Adrenal gland (tissue), 12 donors: ENCODE data around the gene RABGAP1L. TPM values are rescaled to one million over a fixed set of nuclear protein-coding genes. Genes with fewer than 3 reads are reported as not detected.

ENCODE experiments used
- DNase-seq, 7 donors: peaks; one replicate each; pipeline ENCODE4 v3.0.0-alpha.2; 2019 to 2020
- H3K27ac ChIP-seq, 5 donors: fragments of 200-600 bp; sonication (generic) in 4 of 5; 1 replicate in 3 of 5; 2 replicates in 2 of 5; pipeline versions ENCODE4 v1.5.1 to v1.8.0; 2016 to 2020; ENCODE audit warnings: mild to moderate bottlenecking in 1 of 5
- H3K27me3 ChIP-seq: fragments of 200-600 bp; 2 replicates; pipeline ENCODE4 v1.8.0; 2021
- H3K36me3 ChIP-seq, 2 donors: fragments of 200-600 bp; replicated peaks in 1 of 2; 1 replicate in 1 of 2; 2 replicates in 1 of 2; pipeline versions ENCODE4 v1.5.1 to v1.8.0; 2018 to 2022
- H3K4me1 ChIP-seq, 2 donors: fragments of 200-600 bp; replicated peaks in 1 of 2; 1 replicate in 1 of 2; 2 replicates in 1 of 2; pipeline versions ENCODE4 v1.5.1 to v1.8.0; 2018 to 2021
- H3K4me3 ChIP-seq, 4 donors: fragments of 200-600 bp; sonication (generic) in 3 of 4; one replicate each; pipeline ENCODE4 v1.5.1; 2016 to 2018
- H3K9me3 ChIP-seq, 3 donors: fragments of 200-600 bp; sonication (generic) in 1 of 3; replicated peaks in 1 of 3; 1 replicate in 2 of 3; 2 replicates in 1 of 3; pipeline versions ENCODE4 v1.5.1 to v1.8.0; 2016 to 2021
- POLR2A ChIP-seq, 2 donors: fragments of 450-650 bp; IDR thresholded peaks; one replicate each; pipeline ENCODE4 v1.6.1; 2017; ENCODE audit warnings: antibody characterized with exemption in 2 of 2, mild to moderate bottlenecking in 2 of 2, moderate library complexity in 1 of 2
- WGBS, 4 donors: extraction: QIAGEN DNeasy Blood & Tissue Kit in 2 of 4; methylation state at CpG; one replicate each; pipeline versions ENCODE4 v1.1.5 to v1.1.7; 2013 to 2017; 5-methylcytosine and 5-hydroxymethylcytosine counted together
- intact Hi-C, 2 donors: fragments of 100-400 bp; cut with DNase I; formaldehyde crosslinking; loops; one replicate each; pipeline versions ENCODE4 v1.14.1 to v1.15.0; 2022 to 2023
- polyA plus RNA-seq, 3 donors: library from polyadenylated mRNA; stranded (reverse); fragments of 200-250 nt in 2 of 3; fragments of 350-450 nt in 1 of 3; fragmentation: Illumina TruSeq in 1 of 3; extraction: RNeasy Lipid Tissue Mini Kit (QIAGEN cat#74804) in 1 of 3; gene quantifications; one replicate each; pipeline ENCODE4 v1.2.3, GENCODE V29; 2013 to 2014
- total RNA-seq, 9 donors: library from RNA; depleted of rRNA in 4 of 9; stranded (reverse); fragments of >200 nt in 4 of 9; fragments of 120-200 nt in 1 of 9; fragmentation: NEBNext Ultra II Directional in 1 of 9; extraction: Animal tissue kit (Norgen Biotek cat#: 25700) in 1 of 9; gene quantifications; one replicate each; pipeline versions ENCODE4 v1.1.0 to v1.2.4, GENCODE V29; 2013 to 2023
- TF ChIP-seq, protein P1 (sequence below), 6 experiments: fragments of 450-650 bp in 4 of 6; fragments of 200-600 bp in 2 of 6; sonication (generic) in 1 of 6; IDR thresholded peaks; 1 replicate in 5 of 6; 2 replicates in 1 of 6; pipeline versions ENCODE4 v1.5.1 to v1.8.0; 2016 to 2021; ENCODE audit warnings: antibody characterized with exemption in 6 of 6, mild to moderate bottlenecking in 2 of 6, moderate library complexity in 1 of 6
- donor health status: healthy with polysubstance abuse.
- donor health status: Bipolar disorder and iron deficiency.
- donor health status: DM: yes; HTN: yes; CAD: no.
- donor health status: DM: no; HTN: no; CAD: no.
- donor health status: DM: no; HTN: no; CAD: no.
- donor health status: DM: yes; HTN: yes; CAD: no.

Gene RABGAP1L
- total and polyA plus RNA-seq, 12 donors, result 10.4 to 29.9 (median 19.7) TPM

DNA sequence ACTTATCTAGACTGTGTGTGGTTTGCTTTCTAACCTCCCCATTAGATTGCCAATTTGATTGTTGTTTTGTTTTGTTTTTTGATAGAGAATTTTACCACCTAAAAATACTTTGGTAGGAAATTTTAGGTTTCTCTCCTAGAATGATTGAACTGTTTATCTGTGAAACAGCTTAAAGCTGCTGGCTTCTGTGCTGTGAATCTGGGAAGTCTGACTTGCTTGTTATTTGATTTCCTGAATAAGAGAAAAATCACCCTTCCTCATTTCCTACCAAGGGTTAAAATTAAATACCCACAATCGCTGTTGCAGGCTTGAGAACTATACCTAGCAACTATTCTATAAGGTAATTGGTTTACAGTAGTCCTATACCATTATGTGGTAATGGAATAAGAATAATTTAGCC is 641.6 kb downstream of the RABGAP1L start:
- intact Hi-C loops, result no loop called here
- DNase-seq, result no peak
- H3K27ac ChIP-seq, result peak overlapping the region in 2 of 5 donors; percentile 48 to 74

DNA sequence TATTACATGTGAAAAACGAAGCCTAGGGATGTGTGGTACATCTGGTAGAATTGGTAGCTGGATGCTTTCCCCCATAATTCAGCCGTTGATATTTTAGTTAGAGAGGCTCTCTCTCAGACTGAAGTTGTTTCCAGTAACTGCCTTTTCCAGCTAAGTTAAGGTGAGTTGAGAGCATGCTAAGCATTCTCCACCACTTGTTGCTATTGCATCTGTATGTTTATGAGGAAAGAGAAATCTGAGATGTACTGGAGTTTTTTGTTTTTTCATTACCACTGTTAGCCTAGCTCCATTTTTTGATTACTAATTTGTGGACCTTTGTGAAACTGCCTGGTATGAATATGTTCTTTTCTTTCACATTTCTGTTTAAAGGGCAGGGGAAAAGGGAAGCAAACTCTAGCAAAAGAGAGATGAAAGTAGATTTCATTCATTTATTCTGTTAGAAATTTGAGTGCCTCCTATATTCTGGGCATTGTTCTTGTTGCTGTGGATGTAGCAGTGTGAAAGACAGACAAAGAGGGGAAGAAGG is 650.5 kb downstream of the RABGAP1L start:
- Histone ChIP-seq H3K27me3 (no peaks in the 10 kb centered on the region), H3K36me3 (no peaks in the 10 kb centered on the region), H3K9me3 (no peaks in the 10 kb centered on the region), H3K27ac (no peak overlapping the region), H3K4me1 (no peaks in the 10 kb centered on the region), H3K4me3 (no peak overlapping the region)
- DNase-seq, result no peak
- WGBS, 4 donors, result 38 to 47% (median 45%) methylated on average over 2 of the region's 2 CpGs; no CpG with 5 or more reads in 1 of the 4 donors
- TF ChIP-seq POLR2A (IDR thresholded peaks at IDR 0.05), result no peak
- TF ChIP-seq, protein P1, sequence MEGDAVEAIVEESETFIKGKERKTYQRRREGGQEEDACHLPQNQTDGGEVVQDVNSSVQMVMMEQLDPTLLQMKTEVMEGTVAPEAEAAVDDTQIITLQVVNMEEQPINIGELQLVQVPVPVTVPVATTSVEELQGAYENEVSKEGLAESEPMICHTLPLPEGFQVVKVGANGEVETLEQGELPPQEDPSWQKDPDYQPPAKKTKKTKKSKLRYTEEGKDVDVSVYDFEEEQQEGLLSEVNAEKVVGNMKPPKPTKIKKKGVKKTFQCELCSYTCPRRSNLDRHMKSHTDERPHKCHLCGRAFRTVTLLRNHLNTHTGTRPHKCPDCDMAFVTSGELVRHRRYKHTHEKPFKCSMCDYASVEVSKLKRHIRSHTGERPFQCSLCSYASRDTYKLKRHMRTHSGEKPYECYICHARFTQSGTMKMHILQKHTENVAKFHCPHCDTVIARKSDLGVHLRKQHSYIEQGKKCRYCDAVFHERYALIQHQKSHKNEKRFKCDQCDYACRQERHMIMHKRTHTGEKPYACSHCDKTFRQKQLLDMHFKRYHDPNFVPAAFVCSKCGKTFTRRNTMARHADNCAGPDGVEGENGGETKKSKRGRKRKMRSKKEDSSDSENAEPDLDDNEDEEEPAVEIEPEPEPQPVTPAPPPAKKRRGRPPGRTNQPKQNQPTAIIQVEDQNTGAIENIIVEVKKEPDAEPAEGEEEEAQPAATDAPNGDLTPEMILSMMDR (IDR thresholded peaks at IDR 0.05), result no peak
- intact Hi-C loops, result no loop called here

More for the DNA sequence above, 641.6 kb downstream of the RABGAP1L start:
- no peaks in the 10 kb centered on the region for H3K36me3 ChIP-seq
- H3K4me1 ChIP-seq, result peaks cover 0 to 14% of the 10 kb centered on the region in 2 donors
- TF ChIP-seq, protein P1 (IDR thresholded peaks at IDR 0.05), result no peak
- TF ChIP-seq POLR2A (IDR thresholded peaks at IDR 0.05), result no peak
- H3K9me3 ChIP-seq, result no peaks in the 10 kb centered on the region
- H3K4me3 ChIP-seq, result peak overlapping the region in 1 of 4 donors; percentile 63
- no peaks in the 10 kb centered on the region for H3K27me3 ChIP-seq
- 0 to 22% (median 19%) methylated on average over 1 of the region's 1 CpG for WGBS, 4 donors

DNA sequence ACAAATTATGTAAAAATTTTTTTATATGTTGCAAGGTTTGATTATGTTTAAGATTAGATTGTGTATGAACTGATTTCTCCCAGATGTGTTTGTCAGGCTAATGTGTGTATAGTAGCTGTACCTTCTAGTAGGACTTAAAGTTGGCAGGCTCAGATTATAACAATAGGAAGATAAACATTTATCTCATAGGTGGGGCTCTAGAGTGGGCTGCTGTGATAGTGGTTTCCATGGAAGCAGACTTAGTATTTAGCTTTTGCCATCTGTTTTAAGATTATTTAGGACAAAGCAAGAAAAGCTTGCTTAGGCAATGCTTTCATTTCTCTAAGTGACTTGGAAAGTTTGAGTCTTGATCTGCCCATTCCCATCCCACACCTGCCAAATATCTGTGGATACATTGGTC is 652.7 kb downstream of the RABGAP1L start:
- no peak for TF ChIP-seq POLR2A (IDR thresholded peaks at IDR 0.05)
- TF ChIP-seq, protein P1 (IDR thresholded peaks at IDR 0.05), result no peak
- intact Hi-C loops, result no loop called here
- H3K27me3 ChIP-seq, result no peaks in the 10 kb centered on the region
- DNase-seq, result no peak
- H3K4me1 ChIP-seq, result no peaks in the 10 kb centered on the region
- no peaks in the 10 kb centered on the region for H3K9me3 ChIP-seq
- no peak overlapping the region for H3K4me3 ChIP-seq
- H3K27ac ChIP-seq, result no peak overlapping the region
- H3K36me3 ChIP-seq, result no peaks in the 10 kb centered on the region

DNA sequence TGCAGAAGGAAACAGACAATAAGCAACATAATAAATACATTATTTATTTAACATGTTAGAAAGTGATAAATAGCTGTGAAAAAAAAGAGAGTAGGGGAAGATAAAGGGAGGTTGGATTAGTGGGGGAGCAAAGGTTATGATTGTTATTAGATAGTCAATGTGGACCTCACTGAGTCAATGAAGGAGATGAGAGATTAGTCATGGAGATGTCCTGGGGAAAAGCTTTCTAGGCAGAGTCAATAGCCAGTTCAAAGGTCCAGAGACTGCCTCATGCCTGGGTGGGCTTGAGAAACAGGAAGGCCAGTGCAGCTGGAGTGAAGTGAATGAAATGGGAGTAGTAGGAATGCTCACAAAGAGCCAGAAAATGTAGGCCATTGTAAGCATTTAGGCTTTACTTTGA is 653.3 kb downstream of the RABGAP1L start:
- no peaks in the 10 kb centered on the region for H3K4me1 ChIP-seq
- no peaks in the 10 kb centered on the region for H3K9me3 ChIP-seq
- no peak overlapping the region for H3K4me3 ChIP-seq
- intact Hi-C loops, result no loop called here
- no peak for TF ChIP-seq POLR2A (IDR thresholded peaks at IDR 0.05)
- TF ChIP-seq, protein P1 (IDR thresholded peaks at IDR 0.05), result no peak
- H3K27me3 ChIP-seq, result no peaks in the 10 kb centered on the region
- no peak for DNase-seq
- H3K36me3 ChIP-seq, result no peaks in the 10 kb centered on the region
- no peak overlapping the region for H3K27ac ChIP-seq
